GM21390 (cell line): ENCODE results near the gene ATXN1.
"Not testable (repeated sequence)": the region's sequence is repeated elsewhere in the genome, so short reads cannot be mapped to it uniquely, and the experiment has no call there.

Experiments used
- ATAC-seq: cut with Tn5 transposase; IDR thresholded peaks from one replicate; pipeline ENCODE4 v1.9.1; 2021; ENCODE audit not compliant: unreplicated experiment

The ATXN1 gene

DNA sequence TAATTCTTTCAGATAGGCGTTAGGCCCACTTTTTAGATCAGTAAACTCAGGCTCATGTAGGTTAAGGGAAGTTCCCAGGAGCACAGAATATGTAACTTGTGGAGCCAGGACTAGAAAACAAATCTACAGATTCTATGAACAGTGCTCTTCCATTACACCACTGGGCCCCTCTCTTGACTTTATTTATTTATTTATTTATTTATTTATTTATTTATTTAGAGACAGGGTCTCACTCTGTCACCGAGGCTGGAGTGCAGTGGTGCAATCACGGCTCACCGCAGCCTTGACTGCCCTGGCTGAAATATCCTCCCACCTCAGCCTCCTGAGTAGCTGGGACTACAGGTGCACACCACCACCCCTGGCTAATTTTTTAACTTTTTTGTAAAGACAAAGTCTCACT lies 382.9 kb downstream of the ATXN1 start:
- ATAC-seq: not testable (repeated sequence)

DNA sequence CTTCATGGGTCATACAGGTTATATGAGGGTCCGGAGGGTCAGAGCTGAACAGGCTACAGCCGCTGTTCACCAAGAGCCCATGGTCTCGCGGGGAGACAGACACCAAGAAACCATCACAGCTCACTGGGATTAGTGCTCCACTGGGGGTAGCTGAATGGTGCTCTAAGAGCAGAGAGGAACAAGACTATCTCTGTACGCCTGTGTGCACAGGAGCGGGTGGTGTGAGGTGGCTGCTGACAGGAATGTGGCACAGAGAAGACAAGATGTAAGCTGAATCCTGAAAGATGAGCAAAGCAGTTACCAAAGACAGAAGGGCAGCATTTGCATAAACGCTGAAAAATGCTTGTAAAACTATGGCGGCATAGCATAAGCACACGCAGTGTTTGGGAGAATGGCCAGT lies 383.8 kb downstream of the ATXN1 start:
- ATAC-seq: no peak

DNA sequence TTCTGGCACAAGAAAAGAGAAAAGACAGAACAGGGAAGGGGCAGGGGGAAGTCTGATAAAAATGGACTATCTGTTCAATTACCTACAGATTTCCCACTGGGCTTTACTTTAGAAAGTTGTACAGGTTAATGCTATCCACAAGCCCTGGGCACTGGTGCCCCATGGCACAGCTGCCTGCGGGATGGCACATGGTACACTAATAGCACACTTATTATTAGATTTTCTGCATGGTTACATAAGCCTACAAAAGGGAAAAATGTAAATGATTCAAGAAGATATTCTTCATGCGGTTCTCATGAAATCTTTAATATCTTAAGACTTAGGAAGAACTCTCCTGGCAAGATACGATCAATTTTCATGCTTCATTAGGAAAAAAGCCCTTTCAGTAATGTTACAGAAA lies 385.4 kb downstream of the ATXN1 start:
- no peak for ATAC-seq

DNA sequence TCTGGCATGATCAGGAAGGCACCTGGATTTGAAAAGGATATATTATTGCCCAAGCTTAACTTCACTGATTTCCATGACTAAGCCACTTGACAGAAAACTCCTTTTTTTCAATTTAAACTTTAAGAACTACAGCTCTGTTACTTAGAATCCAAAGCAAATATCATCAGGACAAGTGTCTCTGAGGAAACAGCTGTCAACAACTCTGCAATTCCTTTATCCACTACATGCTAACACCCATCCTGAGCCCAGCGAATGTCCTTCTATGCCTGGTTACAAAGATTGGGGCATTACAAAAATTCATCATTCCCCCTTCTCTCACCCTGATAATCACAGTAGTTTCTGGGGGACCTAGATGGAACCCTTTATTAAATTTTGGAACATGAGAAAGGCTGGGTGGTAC lies 386.1 kb downstream of the ATXN1 start:
- no peak for ATAC-seq

DNA sequence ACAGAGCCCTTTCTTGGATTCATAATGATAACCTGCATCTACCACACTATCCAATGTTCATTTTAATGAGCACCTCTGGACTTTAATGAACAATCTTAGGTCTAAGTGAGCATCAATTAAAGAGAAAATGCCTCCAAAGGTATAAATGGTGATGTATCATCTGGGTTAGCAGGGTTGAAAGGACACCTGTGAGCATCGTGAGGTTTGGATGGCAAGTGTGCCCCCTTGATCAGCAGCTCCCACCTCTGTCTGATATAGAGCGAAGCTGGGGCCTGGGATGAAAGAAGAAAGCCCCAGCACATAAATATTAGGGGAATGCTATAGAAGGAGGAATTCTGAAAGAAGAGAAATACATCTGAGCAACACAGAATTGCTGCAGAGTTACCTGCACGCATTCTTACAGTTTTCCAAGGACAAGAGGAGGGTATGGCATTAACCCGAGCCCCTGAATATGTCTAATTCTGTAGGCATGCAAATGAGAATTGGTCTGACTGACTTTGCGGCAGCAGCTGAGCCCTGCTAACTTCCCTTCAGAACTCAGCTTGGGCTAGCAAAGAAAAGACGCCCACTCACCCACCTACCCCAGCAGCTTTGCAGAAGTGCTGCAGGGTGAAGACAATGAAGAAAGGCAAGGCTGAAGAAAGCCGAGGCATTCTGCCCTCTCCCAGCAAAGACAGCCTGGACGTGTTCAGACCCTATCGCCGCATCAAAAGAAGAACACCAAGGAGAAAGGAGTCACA lies 386.6 kb downstream of the ATXN1 start:
- peak; percentile 86 for ATAC-seq

DNA sequence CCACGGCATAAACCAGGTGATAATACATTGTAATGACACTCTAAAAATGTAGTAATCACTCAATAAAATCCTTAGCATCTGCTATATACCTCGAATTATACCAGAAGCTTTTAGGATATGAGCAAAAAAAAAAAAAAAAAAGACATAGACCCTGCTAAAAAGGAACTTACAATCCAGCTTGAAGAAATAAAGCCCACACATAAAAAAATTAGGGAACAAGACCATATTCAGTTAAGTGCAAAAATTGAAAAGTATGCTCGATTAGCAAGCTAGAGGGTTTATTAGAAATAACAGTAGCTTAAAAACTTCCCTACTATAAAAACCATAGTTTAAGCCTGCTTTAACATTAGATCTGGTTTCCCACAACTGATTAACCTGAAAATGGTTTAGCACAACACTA lies 387.2 kb downstream of the ATXN1 start:
- ATAC-seq: no peak

DNA sequence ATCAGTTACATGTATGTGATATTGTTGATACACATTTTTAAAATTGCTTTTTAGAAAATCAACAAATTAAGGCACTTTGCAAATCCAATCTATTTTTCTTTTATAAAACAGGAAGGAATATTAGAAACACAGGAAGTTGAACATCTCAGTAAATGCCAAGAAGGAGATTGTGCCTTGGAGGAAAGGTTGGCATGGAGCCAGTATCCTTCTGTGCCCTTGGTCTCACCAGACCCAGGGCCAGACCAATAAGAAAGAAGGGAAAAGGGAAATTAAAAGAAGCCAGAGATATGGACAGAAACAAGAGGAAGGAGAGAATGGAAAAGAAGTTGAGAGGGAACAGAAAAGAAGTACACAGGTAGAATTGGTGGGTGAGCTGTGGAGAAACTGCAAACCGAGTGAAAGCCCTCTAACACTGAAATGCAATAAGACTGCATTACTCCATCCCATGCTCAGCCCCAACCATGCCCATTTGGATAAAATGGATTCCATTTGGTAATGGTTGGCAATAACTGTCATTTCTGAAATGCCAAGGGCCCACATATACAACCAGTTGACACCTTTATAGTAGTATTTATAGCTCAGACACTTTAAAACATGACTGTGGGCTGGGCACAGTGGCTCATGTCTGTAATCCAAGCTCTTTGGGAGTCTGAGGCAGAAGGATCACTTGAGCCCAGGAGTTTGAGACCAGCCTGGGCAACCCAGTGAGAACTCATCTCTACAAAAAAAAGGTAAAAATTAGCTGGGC lies 389.1 kb downstream of the ATXN1 start:
- no peak for ATAC-seq

DNA sequence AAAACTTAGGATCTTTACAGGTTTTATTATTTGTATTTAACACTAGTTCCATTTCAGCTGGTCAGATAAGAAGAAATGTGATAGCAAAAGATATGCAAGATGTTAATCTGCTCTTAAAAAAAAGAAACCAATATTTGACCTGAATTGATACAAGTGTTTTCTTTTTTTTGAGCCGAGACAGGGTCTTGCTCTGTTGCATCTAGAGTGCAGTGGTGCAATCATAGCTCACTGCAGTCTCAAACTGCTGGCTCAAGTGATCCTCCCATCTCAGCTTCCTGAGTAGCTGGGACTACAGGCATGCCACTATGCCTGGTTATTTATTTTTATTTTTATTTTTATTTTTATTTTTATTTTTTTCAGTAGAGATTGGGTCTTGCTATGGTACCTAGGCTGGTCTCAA lies 389.9 kb downstream of the ATXN1 start:
- ATAC-seq: no peak

DNA sequence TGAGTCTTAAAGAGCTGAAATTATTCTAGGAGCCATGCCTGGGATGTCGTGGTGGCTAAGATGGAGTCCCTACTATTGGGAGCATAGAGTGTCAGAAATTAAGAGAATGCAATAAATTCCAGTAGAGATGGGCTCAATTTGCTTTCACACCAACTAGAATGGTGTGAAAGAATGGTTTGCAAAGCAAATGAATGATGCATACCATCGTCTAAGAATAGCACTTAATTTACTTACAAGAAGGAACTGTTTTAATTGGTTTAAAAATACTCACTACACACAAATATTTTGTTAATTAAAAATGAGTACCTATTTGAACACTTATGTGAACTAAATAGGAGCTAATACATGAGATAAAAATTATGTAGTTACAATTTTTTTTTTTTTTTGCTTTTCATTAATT lies 390.3 kb downstream of the ATXN1 start:
- no peak for ATAC-seq

DNA sequence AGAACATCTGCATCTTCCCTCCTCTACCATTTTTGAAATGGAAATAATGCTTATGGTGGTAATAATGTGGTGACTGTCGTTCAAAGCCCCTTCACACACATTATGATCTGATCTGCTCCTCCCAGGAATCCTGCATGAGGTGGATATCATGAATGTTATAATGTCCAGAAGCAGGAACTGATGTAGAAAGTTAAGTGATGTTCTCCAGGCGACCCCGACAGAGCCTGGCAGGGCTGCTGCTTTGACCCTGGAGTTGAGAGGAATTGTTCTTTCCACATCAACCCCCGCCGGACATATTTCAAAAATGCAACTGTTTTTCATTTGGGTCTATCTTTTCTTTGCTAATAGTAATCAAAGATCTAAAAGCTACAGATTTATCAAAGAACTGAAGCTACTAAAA lies 391.3 kb downstream of the ATXN1 start:
- no peak for ATAC-seq

DNA sequence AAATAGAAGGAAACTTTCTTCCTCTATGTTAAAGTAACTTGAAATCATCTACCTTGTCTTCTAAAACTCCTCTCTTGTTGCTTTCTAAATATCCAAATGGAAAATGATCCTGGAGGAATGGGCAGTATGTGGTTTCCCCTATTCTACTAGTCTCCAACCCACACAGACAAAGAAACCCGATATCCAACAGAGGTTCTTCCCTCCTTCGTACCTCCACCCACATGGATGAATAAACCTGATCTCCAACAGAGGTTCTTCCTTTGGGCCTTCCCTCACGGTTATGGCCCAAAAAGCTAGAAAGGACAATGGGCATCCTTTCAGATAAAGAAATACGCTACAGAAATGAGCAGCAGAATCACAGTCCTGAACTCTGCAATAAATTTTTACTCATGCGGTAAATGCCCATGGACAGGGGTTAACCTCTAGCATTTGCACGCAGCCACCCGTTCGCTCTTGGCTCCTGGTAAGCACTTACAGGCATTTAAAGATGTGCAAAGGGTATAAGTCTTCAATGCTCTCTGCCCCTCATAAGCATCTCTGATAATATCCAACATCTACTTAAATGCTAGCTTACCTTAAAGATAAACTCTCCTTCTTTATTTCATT lies 392.0 kb downstream of the ATXN1 start:
- no peak for ATAC-seq

DNA sequence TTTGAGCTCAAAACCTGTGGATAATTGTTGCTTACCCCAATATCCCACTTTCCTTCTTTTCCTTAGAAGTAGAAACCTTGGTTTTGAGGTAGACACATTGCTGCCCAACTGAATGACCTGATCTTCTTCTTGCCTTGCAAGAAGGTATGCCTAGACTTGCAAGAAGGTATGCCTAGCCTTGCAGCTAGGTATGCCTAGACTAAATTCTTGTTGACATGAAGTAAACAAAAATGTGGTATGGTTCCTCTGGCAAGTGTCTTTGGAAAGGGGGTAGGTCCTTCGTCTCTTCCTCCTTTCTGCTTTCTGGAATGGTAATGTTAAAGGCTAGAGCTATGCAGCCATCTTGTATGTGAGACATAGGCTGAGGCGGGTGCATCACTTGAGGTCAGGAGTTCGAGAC lies 393.7 kb downstream of the ATXN1 start:
- ATAC-seq: no peak

DNA sequence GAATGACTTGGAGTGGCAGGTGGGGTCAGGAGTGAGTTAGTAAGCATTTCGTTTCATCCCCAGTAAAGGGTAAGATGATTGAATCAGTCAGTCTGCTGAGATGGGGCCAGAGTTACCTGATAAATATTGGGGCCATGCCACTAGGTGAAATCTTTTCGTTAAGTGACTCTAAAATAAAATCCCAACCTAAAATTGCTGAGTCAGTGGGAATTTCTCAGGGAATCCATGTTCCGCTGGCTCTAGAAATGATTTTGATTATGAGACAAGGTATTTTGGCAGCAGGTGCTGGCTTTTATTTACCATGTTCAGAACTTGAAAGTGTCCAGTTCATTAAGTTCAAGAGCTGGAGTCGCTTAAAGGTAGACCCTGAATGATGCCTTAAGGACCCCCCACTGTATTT lies 397.5 kb downstream of the ATXN1 start:
- no peak for ATAC-seq

DNA sequence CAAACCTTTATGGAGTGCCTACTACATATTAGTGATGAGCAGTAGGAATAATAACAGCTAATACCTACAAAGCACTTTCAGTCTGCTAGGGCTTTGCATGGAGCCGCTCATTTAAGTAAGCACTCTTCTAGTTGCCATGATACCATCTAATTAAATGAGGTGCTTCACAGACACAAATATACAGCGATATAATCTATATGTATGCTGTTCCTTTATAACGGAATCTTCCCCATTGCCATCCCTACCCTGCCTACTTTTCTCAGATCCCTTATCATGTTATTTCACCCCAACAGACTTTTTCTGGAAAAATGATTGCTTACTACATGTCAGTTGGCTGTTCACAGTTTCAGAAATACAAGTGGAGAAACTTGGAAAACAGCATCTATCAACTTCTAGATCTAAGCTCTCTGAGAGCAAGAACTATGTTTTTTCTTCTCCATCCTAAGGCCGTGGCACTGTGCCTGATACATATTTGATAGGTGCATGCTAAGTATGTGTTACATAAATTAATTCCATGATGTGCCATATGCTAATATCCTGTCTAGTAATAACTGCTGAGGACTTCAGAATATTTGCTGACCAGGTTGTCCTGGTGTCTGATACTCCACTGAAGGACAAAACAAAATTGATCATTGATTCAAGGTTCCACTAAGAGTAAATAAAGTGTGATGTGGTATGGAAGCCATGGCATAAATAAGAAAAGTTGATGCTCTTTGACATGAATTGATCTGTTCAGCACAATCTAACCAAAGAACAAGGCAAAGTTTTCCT lies 398.3 kb downstream of the ATXN1 start:
- ATAC-seq: no peak

DNA sequence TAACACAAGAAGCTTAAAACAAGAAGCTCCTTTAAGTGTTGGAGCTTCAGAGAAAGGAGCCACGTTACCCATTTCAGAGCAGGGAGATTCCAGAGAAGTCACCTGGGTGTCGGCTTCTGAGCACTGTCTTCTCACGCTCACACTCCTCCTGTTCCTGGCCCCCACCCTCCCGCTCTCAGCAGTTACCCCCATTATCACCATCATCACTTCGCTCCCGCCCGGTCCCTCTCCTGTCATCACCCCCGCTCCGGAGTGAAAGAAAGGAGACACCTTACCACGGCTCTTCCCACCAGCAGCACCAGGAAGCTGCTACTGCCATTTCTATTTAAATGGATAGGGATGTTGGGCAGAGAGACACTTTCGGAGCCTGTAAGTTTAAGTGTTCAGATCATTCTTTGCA lies 399.0 kb downstream of the ATXN1 start:
- ATAC-seq: no peak

DNA sequence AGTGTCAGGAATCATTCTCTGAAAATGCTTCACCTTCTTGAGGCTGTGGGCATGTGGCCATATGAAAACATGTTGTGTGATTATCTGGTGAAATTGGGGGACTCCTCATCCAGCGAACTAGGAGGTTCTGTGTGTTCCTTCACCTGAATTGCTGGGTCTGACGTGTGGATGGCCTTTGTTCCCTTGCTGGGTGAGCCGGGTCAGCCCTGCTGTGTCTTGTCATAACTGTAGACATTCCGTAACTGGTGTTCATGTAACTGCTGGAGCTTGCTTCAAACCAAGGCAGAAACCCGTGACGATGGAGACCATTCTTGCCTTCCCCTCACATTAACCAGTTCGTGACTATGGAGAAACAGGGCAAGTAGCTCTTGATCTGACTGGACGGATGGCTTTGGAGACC lies 399.4 kb downstream of the ATXN1 start:
- ATAC-seq: no peak

DNA sequence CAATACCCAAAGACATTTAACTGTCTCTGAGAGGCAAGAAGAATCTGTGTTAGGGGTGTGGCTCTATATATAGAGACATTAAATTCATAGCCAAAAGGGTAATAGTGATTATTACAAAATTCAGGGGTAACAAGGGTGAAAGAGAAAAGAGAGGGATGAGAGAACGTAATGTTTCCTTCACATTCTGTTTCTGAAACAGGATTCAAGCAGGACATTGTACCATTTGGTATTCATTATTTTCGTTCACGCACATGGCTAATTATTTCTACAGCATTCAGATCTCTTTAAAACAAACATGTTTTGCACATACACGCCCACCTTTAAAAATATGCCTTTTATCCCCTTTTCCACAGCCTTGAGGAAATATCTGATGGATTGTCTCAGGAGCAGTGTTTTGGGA lies 400.1 kb downstream of the ATXN1 start:
- no peak for ATAC-seq

DNA sequence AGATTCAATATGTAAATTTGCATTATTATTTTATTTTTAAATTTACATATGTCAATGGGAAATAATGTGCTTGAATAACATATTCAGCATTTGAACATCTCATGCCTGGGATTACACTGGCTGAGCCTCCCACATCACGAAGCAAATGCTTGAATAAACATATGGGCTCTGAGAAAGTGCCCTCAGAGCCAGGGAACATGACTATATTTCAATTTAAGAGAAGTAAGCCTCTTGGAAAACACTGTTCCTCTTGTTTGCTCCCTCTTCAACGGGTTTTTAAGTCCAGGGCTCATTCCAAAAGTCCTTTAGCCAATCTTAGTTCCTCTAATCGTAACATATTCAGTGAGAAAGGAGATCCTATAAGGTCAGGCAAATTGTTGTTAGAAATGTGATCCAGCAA lies 400.9 kb downstream of the ATXN1 start:
- ATAC-seq: no peak

DNA sequence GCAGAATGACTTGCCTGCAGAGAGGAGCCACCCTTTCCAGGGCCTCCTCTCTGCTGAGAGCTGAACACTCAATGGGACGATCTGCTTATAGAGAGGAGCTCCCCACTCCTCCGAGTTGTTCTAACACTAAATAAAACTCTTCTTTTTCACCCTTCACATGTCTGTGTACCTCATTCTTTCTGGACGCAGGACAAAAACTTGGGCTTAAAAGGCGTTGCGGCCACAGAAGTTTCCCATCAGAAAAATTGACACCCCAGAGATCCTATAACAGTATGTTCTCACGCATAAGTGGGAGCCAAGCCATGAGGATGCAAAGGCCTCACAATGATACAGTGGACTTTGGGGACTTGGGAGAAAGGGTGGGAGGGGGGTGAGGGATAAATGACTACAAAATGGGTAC lies 401.7 kb downstream of the ATXN1 start:
- ATAC-seq: no peak

DNA sequence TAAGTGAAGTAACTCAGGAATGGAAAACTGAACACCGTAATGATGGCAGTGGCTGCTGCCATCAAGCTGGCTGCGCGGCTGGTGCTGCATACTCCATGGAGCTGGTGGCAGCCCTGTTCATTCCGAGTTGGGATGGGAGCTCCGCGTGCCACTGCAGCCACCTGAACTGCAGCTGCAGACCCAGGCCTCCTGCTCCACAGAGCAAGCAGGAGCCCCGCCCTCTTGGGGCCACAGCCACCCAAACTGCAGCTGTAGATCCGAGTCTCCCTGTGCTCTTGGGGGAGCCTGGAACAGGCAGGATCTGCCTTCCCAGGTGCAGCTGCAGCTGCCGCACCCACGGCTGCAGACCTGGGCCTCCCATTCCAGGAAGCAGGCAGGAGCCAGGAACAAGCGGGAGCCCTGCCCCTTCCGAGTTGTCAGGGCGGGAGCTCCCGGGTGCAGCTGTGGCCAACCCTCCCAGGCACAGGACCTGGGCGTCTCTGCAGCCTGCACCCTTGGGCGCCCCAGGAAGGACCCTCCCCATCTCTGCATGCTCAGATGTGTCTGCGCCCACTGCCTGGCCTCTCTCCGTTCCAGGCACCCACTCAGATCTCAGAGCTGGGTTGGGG lies 402.6 kb downstream of the ATXN1 start:
- no peak for ATAC-seq
